Panc1 (cell line): ENCODE results near the gene HLA-DRB1. TPM values are rescaled to one million over a fixed set of nuclear protein-coding genes. Genes with fewer than 3 reads are reported as not detected.

Experiments
- ATAC-seq: fragments of 200-7000 bp; cut with Tn5 transposase; 2 replicates; pipeline ENCODE4 v1.9.1; 2020; ENCODE audit warnings: mild to moderate bottlenecking, moderate library complexity
- BruUV-seq: library from RNA; stranded (reverse); fragments of 400-500 nt; replicated peaks from 2 replicates; lab custom pipeline; 2021; lab: Mats Ljungman, UMichigan
- CTCF ChIA-PET: fragments of 300-600 bp; sonication (Branson Sonifier 250); formaldehyde crosslinking; loops from one replicate; lab custom pipeline; 2022; ENCODE audit warnings: antibody characterized with exemption; lab: Charles Lee
- POLR2A ChIA-PET: fragments of 300-600 bp; sonication (Branson Sonifier 250); formaldehyde crosslinking; loops from one replicate; lab custom pipeline; 2022; ENCODE audit warnings: antibody characterized with exemption; lab: Charles Lee
- DNase-seq: peaks from one replicate; pipeline ENCODE4 v3.0.0-alpha.2; 2010; ENCODE audit warnings: low read depth, low spot score
- H3K27ac ChIP-seq: 2 replicates; pipeline ENCODE4 v1.5.1; 2011; ENCODE audit warnings: mild to moderate bottlenecking, low read length, inconsistent platforms
- H3K27me3 ChIP-seq: fragments of 200-500 bp; sonication (Bioruptor generic); 2 replicates; pipeline ENCODE4 v1.6.0; 2014; ENCODE audit warnings: low read length, inconsistent platforms; ENCODE audit not compliant: control insufficient read depth, insufficient read depth
- H3K36me3 ChIP-seq: fragments of 200-500 bp; sonication (Bioruptor generic); 2 replicates; pipeline ENCODE4 v1.5.1; 2014; ENCODE audit warnings: inconsistent platforms, mild to moderate bottlenecking, low read length, moderate library complexity; ENCODE audit not compliant: control insufficient read depth, insufficient read depth
- H3K4me1 ChIP-seq: 2 replicates; pipeline ENCODE4 v1.5.1; 2011; ENCODE audit warnings: inconsistent platforms, mild to moderate bottlenecking, low read length, moderate library complexity; ENCODE audit not compliant: control insufficient read depth, insufficient read depth
- H3K4me3 ChIP-seq, 2 experiments: 2 replicates each; pipeline ENCODE4 v1.5.1; 2011 to 2012; ENCODE audit warnings: low read depth in 2 of 2, low read length in 2 of 2, mild to moderate bottlenecking in 2 of 2, inconsistent platforms in 1 of 2, moderate library complexity in 1 of 2
- H3K9me3 ChIP-seq: fragments of 200-500 bp; sonication (Bioruptor generic); 2 replicates; pipeline ENCODE4 v1.5.1; 2014; ENCODE audit warnings: low read depth, mild to moderate bottlenecking, inconsistent platforms, low read length, moderate library complexity; ENCODE audit not compliant: control insufficient read depth, insufficient read depth
- CTCF ChIP-seq: fragments of 450-650 bp; IDR thresholded peaks from 2 replicates; pipeline ENCODE4 v1.5.1; 2017; ENCODE audit warnings: mild to moderate bottlenecking
- POLR2AphosphoS5 ChIP-seq: IDR thresholded peaks from 2 replicates; pipeline ENCODE4 v1.6.1; 2012; ENCODE audit warnings: mild to moderate bottlenecking, low read depth, low read length, moderate library complexity
- REST ChIP-seq, 2 experiments: IDR thresholded peaks; 2 replicates each; pipeline ENCODE4 v1.6.1; 2011 to 2012; ENCODE audit warnings: low read depth in 2 of 2, control low read depth in 1 of 2, low read length in 1 of 2, mild to moderate bottlenecking in 1 of 2, moderate library complexity in 1 of 2; ENCODE audit not compliant: insufficient read depth in 1 of 2
- SIN3A ChIP-seq: IDR thresholded peaks from 2 replicates; pipeline ENCODE4 v1.6.1; 2012; ENCODE audit warnings: low read depth, mild to moderate bottlenecking, low read length, moderate library complexity, borderline replicate concordance; ENCODE audit not compliant: insufficient read depth
- TCF7L2 ChIP-seq: IDR thresholded peaks from 2 replicates; pipeline ENCODE4 v1.6.1; 2011; ENCODE audit warnings: mild to moderate bottlenecking, low read depth, low read length, inconsistent platforms
- in situ Hi-C: cut with HindIII; loops from 2 replicates; pipeline ENCODE4 v1.10.0; 2016; ENCODE audit warnings: low sequenced_read_pairs, low pct_unique_long_range_greater_than_20kb
- intact Hi-C: fragments of 100-400 bp; cut with micrococcal nuclease; formaldehyde crosslinking; loops from one replicate; pipeline ENCODE4 v1.10.0; 2022; ENCODE audit not compliant: unreplicated experiment
- total RNA-seq: library from RNA; stranded (reverse); gene quantifications from one replicate; pipeline ENCODE4 v1.2.1, GENCODE V29; 2021; ENCODE audit not compliant: unreplicated experiment

HLA-DRB1 gene
- total RNA-seq, 1 experiment from 2014 or later = 1.1 TPM

GRCh38 chr6:32622545-32623401, 33.1 kb upstream of the HLA-DRB1 start:
- no TSS peak for BruUV-seq

GRCh38 chr6:32621372-32621771, 31.7 kb upstream of the HLA-DRB1 start:
- intact Hi-C loops = no loop called here
- no peak for TF ChIP-seq TCF7L2
- TF ChIP-seq SIN3A = no peak
- no peak for TF ChIP-seq REST (IDR thresholded peaks at IDR 0.05; ENCODE audit: insufficient read depth in 1 of 2, low read depth in 2 of 2, low read length in 1 of 2)
- Histone ChIP-seq H3K4me3 (no peak overlapping the region), H3K9me3 (no peaks in the 10 kb centered on the region), H3K27me3 (no peaks in the 10 kb centered on the region), H3K36me3 (no peaks in the 10 kb centered on the region), H3K4me1 (no peaks in the 10 kb centered on the region), H3K27ac (no peak overlapping the region)
- DNase-seq = no peak
- CTCF ChIA-PET = no interaction called here
- no TSS peak for BruUV-seq
- in situ Hi-C loops = no loop called here
- ATAC-seq = no peak
- POLR2A ChIA-PET = no interaction called here

More at GRCh38 chr6:32622545-32623401, 33.1 kb upstream of the HLA-DRB1 start:
- ChIA-PET POLR2A (no interaction called here), CTCF (interaction anchor here (0.6 to 0.7 kb wide), 2 partner anchors 70 to 78 kb away, joined by 3 read pairs; no protein-coding TSS in a partner anchor)
- Histone ChIP-seq H3K9me3 (no peaks in the 10 kb centered on the region), H3K36me3 (no peaks in the 10 kb centered on the region), H3K4me3 (no peak overlapping the region), H3K4me1 (no peaks in the 10 kb centered on the region), H3K27me3 (no peaks in the 10 kb centered on the region), H3K27ac (no peak overlapping the region)
- no peak for DNase-seq
- in situ Hi-C loops = no loop called here
- no peak for TF ChIP-seq SIN3A
- peak; percentile 57 for TF ChIP-seq CTCF
- intact Hi-C loops = no loop called here
- peak; percentile 90 for ATAC-seq

GRCh38 chr6:32617751-32618150, 28.1 kb upstream of the HLA-DRB1 start:
- H3K27ac ChIP-seq = no peak overlapping the region
- no peak for DNase-seq
- no peaks in the 10 kb centered on the region for H3K9me3 ChIP-seq
- H3K27me3 ChIP-seq = peaks cover 6% of the 10 kb centered on the region; the same call in 1 of the 2 replicates
- H3K4me1 ChIP-seq = no peaks in the 10 kb centered on the region
- in situ Hi-C loops = no loop called here
- TF ChIP-seq CTCF (no peak), REST (IDR thresholded peaks at IDR 0.05; ENCODE audit: insufficient read depth in 1 of 2, low read depth in 2 of 2, low read length in 1 of 2) (no peak), SIN3A (no peak), POLR2AphosphoS5 (no peak), TCF7L2 (no peak)
- intact Hi-C loops = no loop called here
- CTCF ChIA-PET = no interaction called here
- BruUV-seq = no TSS peak
- ATAC-seq = no peak
- POLR2A ChIA-PET = no interaction called here
- no peaks in the 10 kb centered on the region for H3K36me3 ChIP-seq
- no peak overlapping the region for H3K4me3 ChIP-seq
